ENCODE data around the gene CLSTN1.

Gene CLSTN1

DNA sequence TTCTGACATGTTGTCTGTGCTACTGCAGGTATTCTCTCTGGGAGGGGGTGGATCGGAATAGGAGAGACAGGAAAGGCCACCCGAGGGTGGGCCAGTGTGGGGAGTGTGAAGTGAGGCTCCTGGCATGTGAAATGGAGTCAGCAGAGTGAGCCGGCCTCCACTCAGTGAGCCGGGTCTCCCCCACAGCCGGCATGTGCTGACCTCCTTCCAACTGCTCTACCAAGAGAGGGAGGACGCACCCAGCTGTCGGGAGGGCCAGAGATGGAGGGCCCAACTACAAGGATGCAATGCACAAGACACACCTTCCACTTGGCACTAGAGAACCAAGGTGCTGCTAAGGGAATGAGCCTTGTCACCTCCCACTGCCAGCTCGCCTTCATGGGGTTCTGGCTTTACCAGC is 28.2 kb upstream of the CLSTN1 start:
- H3K36me3 ChIP-seq (replicated peaks in 1 of 2; ENCODE audit: control insufficient read depth in 2 of 2, insufficient read depth in 2 of 2, low read length in 2 of 2) = peaks cover 8 to 16% of the 10 kb centered on the region in 2 donors
- no peak overlapping the region for H4K91ac ChIP-seq (ENCODE audit: low read depth, low read length, poor library complexity)
- H2BK12ac ChIP-seq (ENCODE audit: low read length) = no peak overlapping the region
- no peak overlapping the region for H3K4me3 ChIP-seq (ENCODE audit: low read length in 2 of 2)
- no peak overlapping the region for H3K18ac ChIP-seq (ENCODE audit: low read length)
- H3K4me2 ChIP-seq (ENCODE audit: insufficient read depth, low read length, poor library complexity, severe bottlenecking) = no peak overlapping the region
- DNase-seq (ENCODE audit: low spot score) = no peak
- H3K27me3 ChIP-seq (ENCODE audit: control insufficient read depth in 3 of 3, insufficient read depth in 3 of 3, low read depth in 1 of 3, low read length in 3 of 3) = no peaks in the 10 kb centered on the region
- no peak overlapping the region for H2BK120ac ChIP-seq (ENCODE audit: low read depth, low read length)
- H3K9ac ChIP-seq (ENCODE audit: low read depth, low read length, poor library complexity) = no peak overlapping the region
- H3K27ac ChIP-seq (replicated peaks; ENCODE audit: low read length) = no peak overlapping the region
- H3K14ac ChIP-seq (ENCODE audit: low read length) = no peak overlapping the region
- peaks cover 0 to 8% of the 10 kb centered on the region in 2 donors for H3K4me1 ChIP-seq (ENCODE audit: control insufficient read depth in 2 of 2, insufficient read depth in 1 of 2, low read depth in 1 of 2, low read length in 2 of 2)
- H4K8ac ChIP-seq (ENCODE audit: low read depth, low read length) = no peak overlapping the region
- no peak overlapping the region for H2AFZ ChIP-seq (ENCODE audit: low read length)
- H2BK15ac ChIP-seq (ENCODE audit: low read length) = no peak overlapping the region
- WGBS, 2 donors (ENCODE audit: extremely low coverage in 2 of 2, insufficient read length in 2 of 2, insufficient replicate concordance in 1 of 2) = no CpG with 5 or more reads among the region's 8 CpGs
- no peak overlapping the region for H2AK5ac ChIP-seq (ENCODE audit: low read depth, low read length)
- H2BK5ac ChIP-seq (ENCODE audit: low read length) = no peak overlapping the region
- H3K23ac ChIP-seq (ENCODE audit: low read depth, low read length, poor library complexity) = no peak overlapping the region
- no peaks in the 10 kb centered on the region for H3K79me1 ChIP-seq (ENCODE audit: low read depth, low read length)
- H3K9me3 ChIP-seq (replicated peaks in 1 of 2; ENCODE audit: control insufficient read depth in 2 of 2, insufficient read depth in 1 of 2, low read depth in 1 of 2, low read length in 2 of 2) = no peaks in the 10 kb centered on the region
- H3K4ac ChIP-seq (ENCODE audit: low read length) = no peak overlapping the region

GRCh38 chr1:9850442-9851162 is 26.8 kb upstream of the CLSTN1 start:
- Histone ChIP-seq H3K18ac (ENCODE audit: low read length) (peak overlapping the region; percentile 12), H3K4me1 (ENCODE audit: control insufficient read depth in 2 of 2, insufficient read depth in 1 of 2, low read depth in 1 of 2, low read length in 2 of 2) (peaks cover 0 to 15% of the 10 kb centered on the region in 2 donors), H2BK120ac (ENCODE audit: low read depth, low read length) (no peak overlapping the region), H3K4me2 (ENCODE audit: insufficient read depth, low read length, poor library complexity, severe bottlenecking) (no peak overlapping the region), H3K79me1 (ENCODE audit: low read depth, low read length) (no peaks in the 10 kb centered on the region), H2BK12ac (ENCODE audit: low read length) (no peak overlapping the region), H2AK5ac (ENCODE audit: low read depth, low read length) (peak overlapping the region; percentile 33), H3K14ac (ENCODE audit: low read length) (peak overlapping the region; percentile 39), H3K4ac (ENCODE audit: low read length) (no peak overlapping the region), H2BK15ac (ENCODE audit: low read length) (no peak overlapping the region), H3K23ac (ENCODE audit: low read depth, low read length, poor library complexity) (peak overlapping the region; percentile 95), H3K9ac (ENCODE audit: low read depth, low read length, poor library complexity) (peak overlapping the region; percentile 32), H4K8ac (ENCODE audit: low read depth, low read length) (no peak overlapping the region), H3K4me3 (ENCODE audit: low read length in 2 of 2) (peak overlapping the region in 1 of 2 donors; percentile 29), H2AFZ (ENCODE audit: low read length) (no peak overlapping the region), H3K9me3 (replicated peaks in 1 of 2; ENCODE audit: control insufficient read depth in 2 of 2, insufficient read depth in 1 of 2, low read depth in 1 of 2, low read length in 2 of 2) (no peaks in the 10 kb centered on the region), H3K27ac (replicated peaks; ENCODE audit: low read length) (peak overlapping the region; percentile 15), H3K27me3 (ENCODE audit: control insufficient read depth in 3 of 3, insufficient read depth in 3 of 3, low read depth in 1 of 3, low read length in 3 of 3) (no peaks in the 10 kb centered on the region), H3K36me3 (replicated peaks in 1 of 2; ENCODE audit: control insufficient read depth in 2 of 2, insufficient read depth in 2 of 2, low read length in 2 of 2) (peaks cover 8 to 15% of the 10 kb centered on the region in 2 donors), H4K91ac (ENCODE audit: low read depth, low read length, poor library complexity) (no peak overlapping the region), H2BK5ac (ENCODE audit: low read length) (no peak overlapping the region)
- no peak for DNase-seq (ENCODE audit: low spot score)
- no CpG with 5 or more reads among the region's 18 CpGs for WGBS, 2 donors (ENCODE audit: extremely low coverage in 2 of 2, insufficient read length in 2 of 2, insufficient replicate concordance in 1 of 2)

GRCh38 chr1:9849691-9850441 is 26.1 kb upstream of the CLSTN1 start:
- no peak overlapping the region for H2BK15ac ChIP-seq (ENCODE audit: low read length)
- H4K91ac ChIP-seq (ENCODE audit: low read depth, low read length, poor library complexity) = no peak overlapping the region
- H3K4ac ChIP-seq (ENCODE audit: low read length) = no peak overlapping the region
- H4K8ac ChIP-seq (ENCODE audit: low read depth, low read length) = no peak overlapping the region
- H2BK120ac ChIP-seq (ENCODE audit: low read depth, low read length) = no peak overlapping the region
- H3K36me3 ChIP-seq (replicated peaks in 1 of 2; ENCODE audit: control insufficient read depth in 2 of 2, insufficient read depth in 2 of 2, low read length in 2 of 2) = peaks cover 5 to 10% of the 10 kb centered on the region in 2 donors
- H2BK5ac ChIP-seq (ENCODE audit: low read length) = no peak overlapping the region
- no peak overlapping the region for H3K23ac ChIP-seq (ENCODE audit: low read depth, low read length, poor library complexity)
- H2AFZ ChIP-seq (ENCODE audit: low read length) = no peak overlapping the region
- H2BK12ac ChIP-seq (ENCODE audit: low read length) = no peak overlapping the region
- H3K9me3 ChIP-seq (replicated peaks in 1 of 2; ENCODE audit: control insufficient read depth in 2 of 2, insufficient read depth in 1 of 2, low read depth in 1 of 2, low read length in 2 of 2) = no peaks in the 10 kb centered on the region
- H3K79me1 ChIP-seq (ENCODE audit: low read depth, low read length) = no peaks in the 10 kb centered on the region
- peaks cover 0 to 15% of the 10 kb centered on the region in 2 donors for H3K4me1 ChIP-seq (ENCODE audit: control insufficient read depth in 2 of 2, insufficient read depth in 1 of 2, low read depth in 1 of 2, low read length in 2 of 2)
- H3K27me3 ChIP-seq (ENCODE audit: control insufficient read depth in 3 of 3, insufficient read depth in 3 of 3, low read depth in 1 of 3, low read length in 3 of 3) = no peaks in the 10 kb centered on the region
- no peak overlapping the region for H3K4me3 ChIP-seq (ENCODE audit: low read length in 2 of 2)
- no peak for DNase-seq (ENCODE audit: low spot score)
- no CpG with 5 or more reads among the region's 20 CpGs for WGBS, 2 donors (ENCODE audit: extremely low coverage in 2 of 2, insufficient read length in 2 of 2, insufficient replicate concordance in 1 of 2)
- no peak overlapping the region for H2AK5ac ChIP-seq (ENCODE audit: low read depth, low read length)
- H3K27ac ChIP-seq (replicated peaks; ENCODE audit: low read length) = no peak overlapping the region
- no peak overlapping the region for H3K4me2 ChIP-seq (ENCODE audit: insufficient read depth, low read length, poor library complexity, severe bottlenecking)
- H3K9ac ChIP-seq (ENCODE audit: low read depth, low read length, poor library complexity) = peak overlapping the region; percentile 17
- H3K14ac ChIP-seq (ENCODE audit: low read length) = no peak overlapping the region
- no peak overlapping the region for H3K18ac ChIP-seq (ENCODE audit: low read length)

DNA sequence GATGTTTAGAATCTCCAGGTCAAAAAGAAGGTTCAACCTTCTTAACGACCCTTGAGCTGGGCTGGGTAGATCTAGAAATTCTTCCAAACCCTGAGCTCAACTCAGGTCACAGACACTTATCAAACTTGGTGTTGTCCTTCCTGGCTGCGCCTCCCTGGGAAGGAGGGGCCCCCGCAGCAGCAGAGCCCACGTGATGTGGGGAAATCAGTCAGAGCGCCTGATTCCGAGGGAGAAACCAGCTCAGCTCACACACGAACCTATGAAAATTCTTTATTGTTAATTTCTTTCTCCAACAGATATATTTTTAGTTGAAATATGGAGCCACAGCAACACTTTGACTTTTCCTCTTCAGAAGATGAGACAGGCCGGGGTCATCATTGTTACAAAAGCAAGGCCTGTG is 24.3 kb upstream of the CLSTN1 start:
- Histone ChIP-seq H2AFZ (ENCODE audit: low read length) (no peak overlapping the region), H2AK5ac (ENCODE audit: low read depth, low read length) (no peak overlapping the region), H4K8ac (ENCODE audit: low read depth, low read length) (no peak overlapping the region), H3K18ac (ENCODE audit: low read length) (no peak overlapping the region), H2BK15ac (ENCODE audit: low read length) (no peak overlapping the region), H3K9ac (ENCODE audit: low read depth, low read length, poor library complexity) (no peak overlapping the region), H3K23ac (ENCODE audit: low read depth, low read length, poor library complexity) (no peak overlapping the region), H3K4me1 (ENCODE audit: control insufficient read depth in 2 of 2, insufficient read depth in 1 of 2, low read depth in 1 of 2, low read length in 2 of 2) (peaks cover 0 to 18% of the 10 kb centered on the region in 2 donors), H3K14ac (ENCODE audit: low read length) (no peak overlapping the region), H3K27me3 (ENCODE audit: control insufficient read depth in 3 of 3, insufficient read depth in 3 of 3, low read depth in 1 of 3, low read length in 3 of 3) (no peaks in the 10 kb centered on the region), H3K4ac (ENCODE audit: low read length) (no peak overlapping the region), H3K4me3 (ENCODE audit: low read length in 2 of 2) (no peak overlapping the region), H3K36me3 (replicated peaks in 1 of 2; ENCODE audit: control insufficient read depth in 2 of 2, insufficient read depth in 2 of 2, low read length in 2 of 2) (peaks cover under 1 to 3% of the 10 kb centered on the region in 2 donors), H3K79me1 (ENCODE audit: low read depth, low read length) (no peaks in the 10 kb centered on the region), H3K9me3 (replicated peaks in 1 of 2; ENCODE audit: control insufficient read depth in 2 of 2, insufficient read depth in 1 of 2, low read depth in 1 of 2, low read length in 2 of 2) (no peaks in the 10 kb centered on the region), H2BK5ac (ENCODE audit: low read length) (no peak overlapping the region), H3K4me2 (ENCODE audit: insufficient read depth, low read length, poor library complexity, severe bottlenecking) (no peak overlapping the region), H3K27ac (replicated peaks; ENCODE audit: low read length) (no peak overlapping the region), H2BK120ac (ENCODE audit: low read depth, low read length) (no peak overlapping the region), H2BK12ac (ENCODE audit: low read length) (no peak overlapping the region), H4K91ac (ENCODE audit: low read depth, low read length, poor library complexity) (no peak overlapping the region)
- no peak for DNase-seq (ENCODE audit: low spot score)
- WGBS, 2 donors (ENCODE audit: extremely low coverage in 2 of 2, insufficient read length in 2 of 2, insufficient replicate concordance in 1 of 2) = no CpG with 5 or more reads among the region's 8 CpGs

All from neuronal stem cell (in vitro differentiated cells).